HG02852 (cell line): ENCODE measurements around the gene CACHD1.

Experiments used
- ATAC-seq: cut with Tn5 transposase; IDR thresholded peaks from one replicate; pipeline ENCODE4 v1.9.1; 2021; ENCODE audit warnings: mild to moderate bottlenecking, moderate library complexity; ENCODE audit not compliant: unreplicated experiment

Gene CACHD1

GRCh38 chr1:64545118-64545843 lies 75.4 kb downstream of the CACHD1 start:
- no peak for ATAC-seq

DNA sequence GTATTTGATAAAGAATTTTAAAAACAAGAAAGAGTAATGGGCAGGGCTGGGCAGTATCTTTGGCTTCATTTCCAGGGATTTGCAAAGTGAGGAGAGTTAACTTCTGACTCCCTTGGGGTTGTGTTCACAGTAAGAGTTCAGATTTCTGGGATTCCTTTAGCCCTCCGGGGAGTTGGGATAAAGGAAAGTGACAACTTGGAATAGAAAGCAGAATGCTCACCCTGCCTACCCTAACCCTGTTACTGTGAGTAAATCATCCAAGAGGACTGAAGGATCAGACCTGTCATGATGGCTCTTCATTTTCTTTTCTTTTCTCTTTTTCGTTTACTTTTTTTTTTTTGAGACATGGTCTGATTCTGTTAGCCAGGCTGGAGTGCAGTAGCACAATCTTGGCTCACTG lies 76.1 kb downstream of the CACHD1 start:
- no peak for ATAC-seq

GRCh38 chr1:64549464-64550239 lies 79.7 kb downstream of the CACHD1 start:
- ATAC-seq, result no peak

DNA sequence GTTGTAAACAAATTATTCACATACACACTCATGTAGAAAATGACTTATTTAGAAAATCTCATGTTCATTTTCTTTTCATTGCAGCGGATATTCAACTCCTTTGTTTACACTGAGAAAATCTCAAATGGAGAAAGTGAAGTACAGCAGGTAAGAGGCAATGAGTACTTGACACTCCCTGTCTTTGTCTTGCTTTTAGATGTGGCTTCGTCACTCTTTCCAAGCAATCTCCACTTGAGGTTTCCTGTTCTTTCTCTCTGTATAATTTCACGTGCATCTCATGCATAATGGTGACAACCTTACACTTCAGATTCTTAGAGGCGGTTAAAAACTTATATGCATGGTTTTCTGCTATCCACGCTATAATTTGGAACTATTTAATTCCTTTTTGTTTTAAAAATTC lies 80.6 kb downstream of the CACHD1 start:
- ATAC-seq, result no peak

GRCh38 chr1:64550946-64551605 lies 81.1 kb downstream of the CACHD1 start:
- no peak for ATAC-seq

- no peak for ATAC-seq
Observed at GRCh38 chr1:64553285-64553684, 83.4 kb downstream of the CACHD1 start.

- no peak for ATAC-seq
Observed at GRCh38 chr1:64555947-64556346, 86.0 kb downstream of the CACHD1 start.

GRCh38 chr1:64561993-64562392 lies 92.1 kb downstream of the CACHD1 start:
- no peak for ATAC-seq

DNA sequence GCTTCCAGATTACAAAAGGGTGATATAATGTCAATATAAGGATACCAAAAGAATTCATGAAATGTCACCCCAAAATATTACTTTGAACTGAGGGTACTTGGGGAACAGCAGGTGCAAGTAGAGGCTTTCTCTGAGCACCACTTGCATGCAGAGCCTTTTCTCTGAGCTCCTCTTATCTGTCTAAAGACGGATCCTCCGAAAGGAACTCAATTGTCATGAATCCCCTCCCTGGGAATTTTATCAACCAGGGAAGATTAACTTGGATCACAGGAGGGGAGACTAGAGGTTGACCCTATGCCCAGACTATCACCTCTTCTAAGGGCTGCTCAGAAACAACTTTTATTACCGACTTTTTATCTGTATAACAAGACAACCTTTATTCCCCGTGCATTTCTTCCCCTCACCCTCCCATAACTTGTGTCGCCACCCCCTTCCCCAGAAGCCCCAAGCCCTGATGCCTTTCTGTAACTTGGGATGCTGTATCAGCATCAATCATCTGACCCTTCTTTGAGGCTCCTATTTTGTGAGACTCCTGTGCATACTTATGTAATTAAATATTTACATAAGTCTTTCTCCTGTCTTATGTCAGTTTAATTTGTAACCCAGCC lies 94.1 kb downstream of the CACHD1 start:
- ATAC-seq, result no peak

- ATAC-seq, result no peak
Observed at GRCh38 chr1:64564891-64565290, 95.0 kb downstream of the CACHD1 start.

GRCh38 chr1:64567426-64568170 lies 97.7 kb downstream of the CACHD1 start:
- no peak for ATAC-seq

DNA sequence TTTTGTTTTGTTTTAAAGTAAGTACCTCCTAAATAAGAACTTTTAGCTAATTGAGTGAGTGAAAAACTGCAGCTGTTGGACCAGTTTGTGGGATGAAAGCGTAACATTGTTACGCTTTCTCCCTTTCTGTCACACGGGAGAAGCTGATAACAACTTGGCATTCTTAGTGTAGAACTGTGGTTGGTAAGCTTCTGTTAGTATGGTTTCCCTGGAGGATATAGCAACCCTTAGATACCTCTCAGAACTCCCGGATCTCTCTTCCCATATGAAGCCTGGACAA lies 98.2 kb downstream of the CACHD1 start:
- no peak for ATAC-seq

- ATAC-seq, result no peak
Observed at GRCh38 chr1:64569411-64569810, 99.5 kb downstream of the CACHD1 start.

DNA sequence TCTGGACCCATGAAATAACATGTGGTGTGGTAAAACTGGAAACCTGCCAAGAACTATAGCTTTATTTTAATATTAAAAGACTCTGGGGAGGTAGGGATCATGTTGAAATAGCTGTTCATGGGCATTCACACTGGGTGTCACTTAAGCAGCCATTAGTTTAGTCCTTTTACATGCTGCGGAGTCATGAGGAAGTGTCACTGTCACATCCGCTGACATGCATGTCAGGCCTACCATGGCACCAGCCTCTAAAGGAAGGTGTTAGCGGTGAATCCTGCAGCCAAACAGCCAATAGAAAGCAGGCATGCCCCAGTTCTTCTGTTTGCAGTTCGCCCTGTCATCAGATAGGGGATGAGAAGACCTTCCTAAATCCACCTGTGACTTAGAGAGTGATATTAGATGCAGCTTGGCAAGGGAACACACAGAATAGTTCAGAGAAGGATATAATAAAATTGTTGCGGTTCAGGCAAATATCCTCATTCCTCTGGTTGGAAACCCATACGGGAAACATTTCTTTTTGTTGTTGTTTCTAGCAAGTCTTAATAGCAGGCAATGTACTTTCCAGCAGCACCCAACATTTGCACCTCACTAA lies 100.4 kb downstream of the CACHD1 start:
- ATAC-seq, result no peak

DNA sequence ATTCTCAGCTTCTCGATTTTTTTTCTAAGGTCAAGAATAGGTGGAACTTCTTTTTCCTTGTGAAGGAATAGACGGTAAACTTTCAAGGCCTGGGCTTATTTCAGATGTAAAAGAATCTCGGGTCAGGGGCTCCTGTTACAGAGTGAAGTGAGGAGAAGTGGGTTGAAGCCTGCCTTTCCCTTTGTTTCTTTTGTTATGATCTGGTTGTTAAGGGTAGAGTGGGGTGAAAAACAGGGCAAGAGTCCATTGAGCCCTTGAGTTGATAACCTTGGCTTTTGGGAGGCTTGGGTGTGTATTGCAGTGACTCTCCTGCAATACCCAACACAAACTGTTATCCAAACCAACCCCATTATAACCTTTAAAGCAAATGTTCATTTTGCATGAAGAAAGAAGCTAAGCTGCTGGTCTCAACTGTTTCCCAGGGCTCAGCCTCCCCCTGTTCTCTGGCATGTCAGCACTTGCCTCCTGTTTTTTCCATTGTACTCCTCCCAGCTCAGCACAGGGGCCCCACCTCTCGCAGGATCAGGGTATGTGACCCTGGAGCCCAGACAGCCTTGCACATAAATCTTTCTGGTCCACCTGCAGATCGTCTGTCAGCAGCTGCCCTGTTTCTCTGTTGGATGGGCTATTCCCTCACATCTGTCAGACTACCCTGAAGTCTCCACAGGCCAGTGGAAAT lies 102.4 kb downstream of the CACHD1 start:
- no peak for ATAC-seq

GRCh38 chr1:64574301-64574700 lies 104.4 kb downstream of the CACHD1 start:
- ATAC-seq, result no peak

DNA sequence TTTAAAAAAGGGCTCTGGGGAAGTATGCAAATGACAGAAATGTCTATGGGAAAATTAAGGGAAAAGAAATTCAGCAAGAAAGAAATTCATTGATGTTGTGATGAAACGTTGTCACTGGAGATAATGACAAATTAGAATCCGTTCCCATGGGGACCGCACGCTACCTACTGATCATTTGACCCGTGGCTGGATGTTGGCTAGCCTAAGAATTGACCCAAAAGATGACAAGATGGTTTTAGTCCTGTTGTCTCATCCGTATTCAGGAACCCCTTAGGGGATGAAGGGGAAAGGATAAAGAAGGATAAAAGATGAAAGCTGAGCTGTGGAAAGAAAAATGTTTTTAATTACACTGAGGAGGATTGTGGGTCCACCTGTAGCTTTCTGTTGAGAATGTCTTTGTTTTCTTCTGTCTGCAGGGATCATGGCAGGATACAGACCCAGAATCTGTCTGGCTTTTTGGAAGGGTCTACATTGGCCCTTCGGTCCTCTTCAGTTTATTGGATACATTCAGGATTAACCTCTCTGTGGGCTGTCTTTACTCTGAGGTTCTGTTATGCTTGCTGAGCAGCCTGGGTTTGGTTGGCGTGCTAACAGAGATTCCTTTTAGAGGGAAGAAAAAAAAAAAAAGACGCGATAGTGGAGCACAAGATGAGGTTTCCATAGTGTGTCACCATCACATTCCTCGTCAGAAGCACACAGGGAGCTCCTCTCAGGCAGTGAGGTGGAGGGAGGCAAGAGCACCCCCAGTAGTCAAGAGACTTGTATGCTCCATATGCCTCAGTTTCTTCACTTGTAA lies 106.2 kb downstream of the CACHD1 start:
- no peak for ATAC-seq

GRCh38 chr1:64578270-64578973 lies 108.5 kb downstream of the CACHD1 start:
- ATAC-seq, result no peak

- ATAC-seq, result no peak
Observed at GRCh38 chr1:64579767-64580166, 109.8 kb downstream of the CACHD1 start.
